Measurements from ENCODE around the gene ZNF423.

- TF ChIP-seq POLR2A (IDR thresholded peaks at IDR 0.05), result no peak
- no peak for TF ChIP-seq CTCF (IDR thresholded peaks at IDR 0.05)
Observed at GRCh38 chr16:49801290-49801689, 54.6 kb downstream of the ZNF423 start.

Data from lower leg skin (tissue), 3 donors.